SK-N-SH (cell line): ENCODE data around the gene CARD14. TPM values are rescaled to one million over a fixed set of nuclear protein-coding genes. Genes with fewer than 3 reads are reported as not detected.
A peak's percentile ranks its signal among the peaks of the same experiment; 100 is the strongest.

Source experiments
- CTCF ChIA-PET: fragments of 300-600, 350-600 bp; formaldehyde crosslinking; extraction: SDS; loops from one replicate; lab custom pipeline; 2021; lab: Yijun Ruan, JAX
- POLR2A ChIA-PET: fragments of 350-600 bp; sonication (Branson Sonifier 250); formaldehyde crosslinking; extraction: SDS; loops from one replicate; lab custom pipeline; 2020; ENCODE audit warnings: antibody characterized with exemption, inconsistent platforms; lab: Yijun Ruan, JAX
- DNase-seq: peaks from one replicate; pipeline ENCODE4 v3.0.0; 2012
- H2AFZ ChIP-seq: fragments of 200-600 bp; sonication (generic); 2 replicates; pipeline ENCODE4 v1.8.1; 2016; ENCODE audit warnings: antibody characterized with exemption, mild to moderate bottlenecking, low read depth
- H3F3A ChIP-seq: fragments of 200-600 bp; sonication (generic); replicated peaks from 2 replicates; pipeline ENCODE3; 2016; ENCODE audit warnings: antibody characterized with exemption, mild to moderate bottlenecking; ENCODE audit not compliant: insufficient read depth
- H3K27ac ChIP-seq, 2 experiments: fragments of 200-500 bp in 1 of 2; fragments of 200-600 bp in 1 of 2; sonication (Bioruptor generic) in 1 of 2; sonication (generic), shearing (Covaris generic) in 1 of 2; 2 replicates each; pipeline versions ENCODE4 v1.5.1 to v1.6.1; 2014 to 2016; ENCODE audit warnings: low read depth in 2 of 2, inconsistent platforms in 1 of 2, low read length in 1 of 2, mild to moderate bottlenecking in 1 of 2, mixed read lengths in 1 of 2
- H3K27me3 ChIP-seq: fragments of 200-600 bp; sonication (generic), shearing (Covaris generic); 2 replicates; pipeline ENCODE4 v1.6.1; 2016; ENCODE audit warnings: mixed run types; ENCODE audit not compliant: insufficient read depth
- H3K36me3 ChIP-seq, 2 experiments: fragments of 200-500 bp in 1 of 2; fragments of 200-600 bp in 1 of 2; sonication (Bioruptor generic) in 1 of 2; sonication (generic) in 1 of 2; replicated peaks in 1 of 2; 2 replicates each; pipeline versions ENCODE3 to v1.5.1; 2014 to 2016; ENCODE audit warnings: low read length in 1 of 2, mild to moderate bottlenecking in 1 of 2; ENCODE audit not compliant: insufficient read depth in 2 of 2, control insufficient read depth in 1 of 2
- H3K4me1 ChIP-seq, 2 experiments: fragments of 200-500 bp in 1 of 2; fragments of 200-600 bp in 1 of 2; sonication (Bioruptor generic) in 1 of 2; sonication (generic), shearing (Covaris generic) in 1 of 2; 2 replicates each; pipeline versions ENCODE4 v1.5.1 to v1.6.1; 2014 to 2016; ENCODE audit warnings: low read depth in 1 of 2, low read length in 1 of 2, mixed run types in 1 of 2; ENCODE audit not compliant: insufficient read depth in 2 of 2, control insufficient read depth in 1 of 2
- H3K4me2 ChIP-seq: fragments of 200-600 bp; sonication (generic), shearing (Covaris generic); 2 replicates; pipeline ENCODE4 v1.6.1; 2017; ENCODE audit warnings: mixed run types
- H3K4me3 ChIP-seq, 2 experiments: fragments of 200-500 bp in 1 of 2; fragments of 200-600 bp in 1 of 2; sonication (Bioruptor generic) in 1 of 2; sonication (generic), shearing (Covaris generic) in 1 of 2; 2 replicates each; pipeline versions ENCODE4 v1.5.1 to v1.8.1; 2014 to 2016; ENCODE audit warnings: low read depth in 2 of 2, inconsistent platforms in 1 of 2, low read length in 1 of 2, mild to moderate bottlenecking in 1 of 2, mixed read lengths in 1 of 2, moderate library complexity in 1 of 2
- H3K79me2 ChIP-seq: fragments of 200-600 bp; sonication (generic); 2 replicates; pipeline ENCODE4 v1.8.1; 2017; ENCODE audit warnings: mild to moderate bottlenecking; ENCODE audit not compliant: insufficient read depth
- H3K9ac ChIP-seq: fragments of 200-600 bp; sonication (generic); 2 replicates; pipeline ENCODE4 v1.6.1; 2017; ENCODE audit warnings: mixed run types
- H3K9me2 ChIP-seq: fragments of 200-600 bp; sonication (generic); 2 replicates; pipeline ENCODE4 v1.6.1; 2017; ENCODE audit warnings: mixed run types
- H3K9me3 ChIP-seq: fragments of 200-600 bp; sonication (generic); 2 replicates; pipeline ENCODE4 v1.6.1; 2017; ENCODE audit warnings: mixed run types, mild to moderate bottlenecking, moderate library complexity
- H4K20me1 ChIP-seq: fragments of 200-600 bp; sonication (generic); 2 replicates; pipeline ENCODE4 v1.6.1; 2017; ENCODE audit warnings: mild to moderate bottlenecking, mixed run types; ENCODE audit not compliant: insufficient read depth
- CHD2 ChIP-seq: fragments of 150-350 bp; IDR thresholded peaks from 2 replicates; pipeline ENCODE4 v1.6.1; 2018; ENCODE audit warnings: low read length; ENCODE audit not compliant: partially characterized antibody
- ELF1 ChIP-seq: IDR thresholded peaks from 2 replicates; pipeline ENCODE4 v1.4.0; 2012
- EP300 ChIP-seq, 2 experiments: IDR thresholded peaks; 2 replicates each; pipeline versions ENCODE4 v1.4.0 to v1.6.1; 2012; ENCODE audit warnings: borderline replicate concordance in 1 of 2, low read depth in 1 of 2, low read length in 1 of 2
- EZH2phosphoT487 ChIP-seq: fragments of 200-600 bp; sonication (generic); IDR thresholded peaks from 2 replicates; pipeline ENCODE4 v1.6.1; 2017; ENCODE audit warnings: low read depth, mixed run types, mild to moderate bottlenecking, antibody characterized with exemption, moderate library complexity, borderline replicate concordance
- FOXJ3 ChIP-seq: sonication (generic); formaldehyde crosslinking; IDR thresholded peaks from 2 replicates; pipeline ENCODE4 v1.5.1; 2020; ENCODE audit warnings: mild to moderate bottlenecking, missing genetic modification reagents
- GABPA ChIP-seq: IDR thresholded peaks from 2 replicates; pipeline ENCODE4 v1.4.0; 2012; ENCODE audit warnings: low read depth, mild to moderate bottlenecking
- JUND ChIP-seq: IDR thresholded peaks from 2 replicates; pipeline ENCODE4 v1.4.0; 2012
- MAX ChIP-seq: IDR thresholded peaks from 2 replicates; pipeline ENCODE4 v1.4.0; 2012; ENCODE audit warnings: low read depth
- MEF2A ChIP-seq: IDR thresholded peaks from 2 replicates; pipeline ENCODE4 v1.4.0; 2012; ENCODE audit warnings: low read depth, borderline replicate concordance
- MXI1 ChIP-seq: IDR thresholded peaks from 2 replicates; pipeline ENCODE4 v1.6.1; 2012; ENCODE audit warnings: mild to moderate bottlenecking, low read depth, low read length, improper control_type of control experiment
- NFIC ChIP-seq: IDR thresholded peaks from 2 replicates; pipeline ENCODE4 v1.4.0; 2012; ENCODE audit warnings: borderline replicate concordance
- NRF1 ChIP-seq: IDR thresholded peaks from 2 replicates; pipeline ENCODE4 v1.6.1; 2012; ENCODE audit warnings: low read depth, mild to moderate bottlenecking, low read length
- PBX3 ChIP-seq: IDR thresholded peaks from 2 replicates; pipeline ENCODE4; 2012
- POLR2AphosphoS5 ChIP-seq: IDR thresholded peaks from 2 replicates; pipeline ENCODE4 v1.6.1; 2012; ENCODE audit warnings: low read depth, low read length
- RCOR1 ChIP-seq: fragments of 150-350 bp; IDR thresholded peaks from 2 replicates; pipeline ENCODE4 v1.6.1; 2017; ENCODE audit warnings: antibody characterized with exemption, low read length
- REST ChIP-seq: IDR thresholded peaks from 2 replicates; pipeline ENCODE4 v1.6.1; 2012; ENCODE audit warnings: mild to moderate bottlenecking, low read depth, low read length, moderate library complexity
- RFX5 ChIP-seq: IDR thresholded peaks from 2 replicates; pipeline ENCODE4 v1.6.1; 2012; ENCODE audit warnings: mild to moderate bottlenecking, improper control_type of control experiment, low read length
- RXRA ChIP-seq: IDR thresholded peaks from 2 replicates; pipeline ENCODE4 v1.4.0; 2012; ENCODE audit warnings: low read depth, mild to moderate bottlenecking, borderline replicate concordance
- TAF1 ChIP-seq: IDR thresholded peaks from 2 replicates; pipeline ENCODE4 v1.6.1; 2012; ENCODE audit warnings: low read depth, mild to moderate bottlenecking, low read length, moderate library complexity, borderline replicate concordance
- TCF12 ChIP-seq: IDR thresholded peaks from 2 replicates; pipeline ENCODE4 v1.4.0; 2012
- USF1 ChIP-seq: IDR thresholded peaks from 2 replicates; pipeline ENCODE4 v1.4.0; 2012; ENCODE audit warnings: low read depth, borderline replicate concordance
- USF2 ChIP-seq: fragments of 150-350 bp; IDR thresholded peaks from 2 replicates; pipeline ENCODE4 v1.6.1; 2017; ENCODE audit warnings: antibody characterized with exemption, low read length, low read depth, borderline replicate concordance
- YY1 ChIP-seq: IDR thresholded peaks from 2 replicates; pipeline ENCODE4 v1.4.0; 2012; ENCODE audit warnings: low read depth, mild to moderate bottlenecking
- WGBS: methylation state at CpG from one replicate; pipeline ENCODE4 v1.1.6; 2017; ENCODE audit warnings: low lambda C conversion rate; 5-methylcytosine and 5-hydroxymethylcytosine counted together
- polyA plus RNA-seq, 3 experiments: library from polyadenylated mRNA; depleted of rRNA; stranded (reverse); fragments of >200 nt; gene quantifications; 2 replicates each; pipeline ENCODE4 v1.2.3, GENCODE V29; 2012

CARD14 gene
- polyA plus RNA-seq, 1 of the 3 experiments (the other 2 are of a cell fraction) = 0.05 TPM

- no peaks in the 10 kb centered on the region for H3K9me2 ChIP-seq
- no peaks in the 10 kb centered on the region for H3K36me3 ChIP-seq
- TF ChIP-seq CHD2 (peak; percentile 38), NRF1 (no peak), GABPA (no peak), NFIC (no peak), FOXJ3 (CRISPR knock-in tag) (no peak), PBX3 (no peak), MEF2A (no peak)
- TF ChIP-seq, all 33 proteins: peak for 1
- DNase-seq = peak; percentile 52
- Histone ChIP-seq H2AFZ (no peak overlapping the region), H3K27me3 (no peaks in the 10 kb centered on the region), H3K9me3 (no peaks in the 10 kb centered on the region), H3K9ac (no peak overlapping the region), H3K27ac (no peak overlapping the region), H3K4me3 (no peak overlapping the region), H3K4me1 (peaks cover 0 to 14% of the 10 kb centered on the region in 2 experiments; a peak in 1 of 4 replicates), H4K20me1 (no peaks in the 10 kb centered on the region), H3K4me2 (no peak overlapping the region), H3K79me2 (no peaks in the 10 kb centered on the region), H3F3A (no peaks in the 10 kb centered on the region)
- 58% methylated on average over 3 of the region's 3 CpGs for WGBS
- CTCF ChIA-PET = interaction anchor here (0.7 kb wide), 1 partner anchor 9 kb away, joined by 3 read pairs; no protein-coding TSS in a partner anchor
- POLR2A ChIA-PET = interaction anchor here (1.7 kb wide), 1 partner anchor 59 kb away, joined by 3 read pairs; the partner anchor contains the start of gene SGSH
These were observed 9.3 kb upstream of the CARD14 start for GRCh38 chr17:80160536-80160935.

GRCh38 chr17:80163336-80163735 lies 6.5 kb upstream of the CARD14 start:
- Histone ChIP-seq H3K9me2 (no peaks in the 10 kb centered on the region), H3K4me1 (peaks cover 0 to 14% of the 10 kb centered on the region in 2 experiments; a peak in 1 of 4 replicates), H2AFZ (no peak overlapping the region), H3K27ac (no peak overlapping the region), H3K79me2 (no peaks in the 10 kb centered on the region), H4K20me1 (no peaks in the 10 kb centered on the region), H3K9ac (no peak overlapping the region), H3K36me3 (no peaks in the 10 kb centered on the region), H3F3A (no peaks in the 10 kb centered on the region), H3K4me2 (no peak overlapping the region), H3K9me3 (no peaks in the 10 kb centered on the region), H3K27me3 (no peaks in the 10 kb centered on the region), H3K4me3 (no peak overlapping the region)
- POLR2A ChIA-PET = no interaction called here
- no peak for DNase-seq
- no peak for TF ChIP-seq TAF1
- TF ChIP-seq MEF2A = no peak
- TF ChIP-seq YY1 = no peak
- no peak for TF ChIP-seq MAX
- no peak for TF ChIP-seq POLR2AphosphoS5
- TF ChIP-seq RFX5 = no peak
- TF ChIP-seq RCOR1 = no peak
- no peak for TF ChIP-seq NRF1
- TF ChIP-seq TCF12 = no peak
- no peak for TF ChIP-seq CHD2
- no peak for TF ChIP-seq RXRA
- TF ChIP-seq JUND = no peak
- no peak for TF ChIP-seq EZH2phosphoT487
- no peak for TF ChIP-seq ELF1
- no peak for TF ChIP-seq USF1
- no peak for TF ChIP-seq NFIC
- TF ChIP-seq REST = no peak
- no peak for TF ChIP-seq USF2
- no peak for TF ChIP-seq MXI1
- TF ChIP-seq EP300 (IDR thresholded peaks at IDR 0.05; ENCODE audit: borderline replicate concordance in 1 of 2, low read depth in 1 of 2, low read length in 1 of 2) = no peak
- CTCF ChIA-PET = interaction anchor here (0.7 to 1.2 kb wide), 4 partner anchors 13 to 155 kb away, joined by 3 to 4 read pairs (median 3); partner anchors contain the start of gene GAA
- 93% methylated on average over 4 of the region's 4 CpGs for WGBS
